NT2/D1 (cell line): ENCODE data around the gene RTTN.
"Not testable (repeated sequence)": the region's sequence is repeated elsewhere in the genome, so short reads cannot be mapped to it uniquely, and the experiment has no call there.

Experiments
- DNase-seq: peaks from one replicate; pipeline ENCODE4 v3.0.0-alpha.2; 2011; ENCODE audit warnings: low read depth, low spot score
- H3K27me3 ChIP-seq: 2 replicates; pipeline ENCODE4 v1.6.0; 2011; ENCODE audit warnings: mild to moderate bottlenecking; ENCODE audit not compliant: insufficient read length, insufficient read depth
- H3K36me3 ChIP-seq: 2 replicates; pipeline ENCODE4 v1.6.1; 2011; ENCODE audit warnings: mild to moderate bottlenecking, low read length, mixed read lengths; ENCODE audit not compliant: insufficient read depth, insufficient read length
- H3K4me1 ChIP-seq: 2 replicates; pipeline ENCODE4 v1.5.1; 2011; ENCODE audit not compliant: insufficient read depth, insufficient read length
- H3K4me3 ChIP-seq: 2 replicates; pipeline ENCODE4 v1.5.1; 2011; ENCODE audit warnings: low read depth; ENCODE audit not compliant: insufficient read length
- H3K9ac ChIP-seq: 2 replicates; pipeline ENCODE4 v1.6.0; 2011; ENCODE audit warnings: low read depth; ENCODE audit not compliant: insufficient read length
- H3K9me3 ChIP-seq: 2 replicates; pipeline ENCODE4 v1.5.1; 2011; ENCODE audit warnings: mild to moderate bottlenecking, low read length; ENCODE audit not compliant: insufficient read depth
- SUZ12 ChIP-seq: IDR thresholded peaks from 2 replicates; pipeline ENCODE4 v1.6.1; 2011; ENCODE audit not compliant: insufficient read length, insufficient read depth; ENCODE audit errors: extremely low read depth
- YY1 ChIP-seq: IDR thresholded peaks from 2 replicates; pipeline ENCODE4 v1.6.1; 2011; ENCODE audit not compliant: insufficient read length, insufficient read depth
- ZNF274 ChIP-seq: IDR thresholded peaks from 2 replicates; pipeline ENCODE4 v1.6.1; 2011; ENCODE audit warnings: mild to moderate bottlenecking, low read depth, low read length

RTTN gene, protein sequence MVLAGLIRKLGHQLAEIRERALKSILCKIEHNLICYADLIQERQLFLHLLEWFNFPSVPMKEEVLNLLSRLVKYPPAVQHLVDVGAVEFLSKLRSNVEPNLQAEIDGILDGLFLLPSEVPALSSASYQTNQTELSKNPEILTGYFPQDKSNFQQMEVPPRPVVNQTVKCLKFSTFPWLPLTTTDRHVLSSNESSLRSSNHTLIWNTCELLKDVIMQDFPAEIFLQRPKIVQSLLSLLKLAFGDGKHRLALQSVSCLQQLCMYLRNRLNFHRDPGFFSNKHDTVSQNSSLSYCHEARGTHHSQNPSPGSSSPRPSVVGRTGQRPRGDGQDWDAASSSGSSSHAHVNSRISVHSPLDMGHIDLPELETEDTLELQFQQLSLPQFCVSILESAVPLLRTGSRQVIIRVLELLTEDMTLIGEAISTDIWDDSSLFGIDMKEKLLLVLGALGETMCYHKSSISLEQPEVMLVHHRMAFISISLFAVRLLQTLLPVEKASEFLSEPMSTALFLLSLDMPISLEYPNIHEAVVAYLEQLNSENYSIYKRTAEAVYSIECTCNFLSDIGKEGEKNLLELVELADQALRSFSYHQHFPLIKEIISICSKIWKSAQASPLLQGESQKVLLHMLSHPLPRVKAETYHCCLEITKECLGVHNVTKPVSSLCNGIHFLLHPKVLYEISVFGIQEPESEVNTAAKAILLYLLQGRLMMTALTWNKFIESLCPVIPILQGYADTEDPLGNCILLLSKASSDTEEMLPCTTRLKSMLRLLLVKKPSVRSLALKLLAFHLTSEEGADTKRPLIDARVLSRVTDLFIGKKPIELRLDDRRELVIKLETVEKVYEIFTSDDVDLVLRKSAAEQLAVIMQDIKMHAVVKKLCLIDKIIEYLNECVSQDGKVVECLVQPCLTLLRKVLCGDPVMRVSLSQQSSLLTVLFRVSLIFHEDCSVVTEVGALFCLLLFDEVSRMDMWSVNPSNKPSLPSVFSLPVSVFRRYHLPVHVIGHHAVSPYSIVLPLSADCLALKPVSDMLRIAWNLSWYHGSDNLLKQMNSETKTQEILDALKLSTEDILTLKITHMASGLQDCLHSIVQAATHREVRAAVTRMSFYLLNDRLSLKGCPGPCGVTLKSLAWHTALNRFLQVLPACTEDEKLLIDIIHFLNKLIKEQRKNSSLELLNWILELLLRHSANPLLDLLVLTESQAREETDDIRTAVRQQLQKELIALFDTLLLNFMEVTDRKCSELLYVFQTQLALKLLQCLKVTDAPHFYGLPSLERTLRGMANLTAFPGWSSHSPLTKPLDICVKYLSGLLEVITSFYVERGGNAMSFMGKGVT (N-terminal part only)

DNA sequence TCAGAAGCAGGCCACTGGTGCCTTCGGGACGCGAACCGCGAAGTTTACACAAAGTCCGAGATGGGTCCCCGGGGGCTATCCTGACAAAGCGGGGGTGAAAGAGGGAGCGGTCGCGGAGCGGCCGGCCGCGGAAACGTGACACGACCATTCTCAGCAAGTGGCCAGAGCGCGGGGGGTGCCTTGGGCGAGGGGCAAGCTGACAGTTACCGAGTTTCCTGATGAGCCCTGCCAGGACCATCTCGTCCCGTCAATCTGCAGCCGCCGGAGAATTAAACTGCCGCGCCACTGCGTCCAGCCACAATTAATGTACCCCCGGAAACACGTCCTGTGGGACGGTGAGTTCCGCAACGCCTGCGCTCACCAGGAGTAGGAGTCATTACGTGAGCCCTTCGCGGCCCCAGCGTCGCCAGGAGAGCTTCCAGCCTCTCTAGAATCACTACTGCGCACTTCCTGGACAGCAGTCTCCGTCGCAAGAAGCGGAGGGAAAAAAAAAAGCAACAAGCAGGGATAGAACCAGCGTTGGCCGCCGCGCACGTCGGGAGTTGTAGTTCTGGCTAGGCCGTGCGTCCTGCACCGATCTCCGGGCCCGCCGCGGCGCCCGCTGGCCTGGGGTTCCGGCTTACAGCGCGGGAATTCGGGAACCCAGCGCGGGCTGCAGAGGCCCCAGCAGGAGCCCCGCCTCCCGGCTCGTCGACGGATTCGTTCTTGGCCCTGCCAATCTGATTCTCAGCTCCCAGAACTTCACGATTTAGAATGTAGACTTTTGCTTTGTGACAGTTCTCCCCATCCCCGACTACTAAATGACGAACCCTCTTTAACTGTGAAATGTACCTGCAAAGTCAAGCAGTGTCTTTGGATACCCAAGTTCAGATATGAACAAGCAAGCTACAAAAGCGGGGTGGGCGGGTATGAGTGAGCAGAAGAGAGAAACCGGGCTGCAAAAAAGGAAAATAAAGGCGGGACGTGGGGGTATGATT is at the start of gene RTTN:
Gene RTTN, minus strand, starts transcription at position 267 of the 977 bp plus-strand sequence. Its CDS starts 29 bp downstream, at position 238.
- H3K27me3 ChIP-seq = no peaks in the 10 kb centered on the region
- peak; percentile 84 for DNase-seq
- H3K9me3 ChIP-seq = no peaks in the 10 kb centered on the region
- H3K36me3 ChIP-seq = peaks cover 21% of the 10 kb centered on the region
- TF ChIP-seq ZNF274 (no peak), SUZ12 (no peak)
- H3K4me1 ChIP-seq = no peaks in the 10 kb centered on the region
- peak within 1 kb of the TSS; percentile 89 for H3K4me3 ChIP-seq
- H3K9ac ChIP-seq = peak within 1 kb of the TSS; percentile 92

DNA sequence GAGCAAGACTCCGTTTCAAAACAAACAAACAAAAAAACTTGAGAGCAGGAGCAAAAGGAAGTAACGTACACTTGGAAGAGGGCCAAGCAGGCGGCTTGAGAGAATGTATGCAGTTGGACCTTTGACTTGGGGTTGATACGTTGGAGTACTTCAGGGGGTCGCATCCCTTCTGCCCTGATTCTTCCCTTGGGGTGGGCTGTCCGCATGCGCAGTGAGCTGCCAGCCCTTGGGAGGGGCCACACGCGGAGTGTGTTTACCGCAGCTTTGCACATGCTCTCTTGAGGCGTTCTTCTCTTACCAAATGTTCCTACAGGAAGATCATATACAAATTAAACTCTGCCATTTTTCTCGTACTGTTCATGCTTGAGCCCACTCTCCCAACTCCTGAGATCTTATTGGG is 45.3 kb upstream of the RTTN start:
- no peaks in the 10 kb centered on the region for H3K27me3 ChIP-seq
- no peak overlapping the region for H3K4me3 ChIP-seq
- TF ChIP-seq SUZ12 (no peak), YY1 (no peak), ZNF274 (no peak)

DNA sequence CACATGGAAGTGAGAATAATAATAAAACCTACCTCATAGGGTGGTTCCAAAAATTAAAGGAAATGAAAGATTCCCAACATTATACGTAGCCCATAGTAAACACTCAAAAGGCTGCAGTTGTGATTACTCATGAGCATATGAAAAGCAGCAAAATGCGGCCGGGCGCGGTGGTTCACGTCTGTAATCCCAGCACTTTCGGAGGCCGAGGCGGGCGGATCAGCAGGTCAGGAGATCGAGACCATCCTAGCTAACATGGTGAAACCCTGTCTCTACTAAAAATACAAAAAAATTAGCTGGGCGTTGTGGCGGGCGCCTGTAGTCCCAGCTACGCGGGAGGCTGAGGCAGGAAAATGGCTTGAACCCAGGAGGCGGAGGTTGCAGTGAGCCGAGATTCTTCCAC is 44.4 kb upstream of the RTTN start:
- H3K36me3 ChIP-seq, DNase-seq, H3K4me1 ChIP-seq, H3K27me3 ChIP-seq, H3K9me3 ChIP-seq, H3K4me3 ChIP-seq, H3K9ac ChIP-seq: not testable (repeated sequence)

More for the DNA sequence above, 45.3 kb upstream of the RTTN start:
- H3K9me3 ChIP-seq = no peaks in the 10 kb centered on the region
- no peak for DNase-seq
- no peaks in the 10 kb centered on the region for H3K4me1 ChIP-seq
- H3K36me3 ChIP-seq = no peaks in the 10 kb centered on the region
- H3K9ac ChIP-seq = no peak overlapping the region

DNA sequence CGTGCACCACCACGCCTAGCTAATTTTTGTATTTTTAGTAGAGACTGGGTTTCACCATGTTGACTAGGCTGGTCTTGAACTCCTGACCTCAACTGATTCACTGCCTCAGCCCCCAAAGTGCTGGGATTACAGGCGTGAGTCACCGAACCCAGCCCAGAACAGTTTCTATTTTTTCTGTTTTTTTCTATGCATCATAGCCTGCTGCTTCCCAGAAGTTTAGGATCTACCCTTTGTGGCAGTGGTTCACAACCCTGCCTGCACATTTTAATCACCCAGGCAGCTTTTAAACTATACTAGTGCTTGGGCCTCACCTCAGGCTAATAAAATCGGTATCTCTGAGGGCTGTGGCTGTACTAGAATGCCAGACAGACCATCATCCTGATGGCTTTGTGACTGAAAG is 43.6 kb upstream of the RTTN start:
- Histone ChIP-seq H3K9ac (no peak overlapping the region), H3K36me3 (no peaks in the 10 kb centered on the region), H3K4me1 (no peaks in the 10 kb centered on the region), H3K9me3 (no peaks in the 10 kb centered on the region), H3K4me3 (no peak overlapping the region), H3K27me3 (no peaks in the 10 kb centered on the region)
- no peak for TF ChIP-seq YY1
- DNase-seq = no peak

DNA sequence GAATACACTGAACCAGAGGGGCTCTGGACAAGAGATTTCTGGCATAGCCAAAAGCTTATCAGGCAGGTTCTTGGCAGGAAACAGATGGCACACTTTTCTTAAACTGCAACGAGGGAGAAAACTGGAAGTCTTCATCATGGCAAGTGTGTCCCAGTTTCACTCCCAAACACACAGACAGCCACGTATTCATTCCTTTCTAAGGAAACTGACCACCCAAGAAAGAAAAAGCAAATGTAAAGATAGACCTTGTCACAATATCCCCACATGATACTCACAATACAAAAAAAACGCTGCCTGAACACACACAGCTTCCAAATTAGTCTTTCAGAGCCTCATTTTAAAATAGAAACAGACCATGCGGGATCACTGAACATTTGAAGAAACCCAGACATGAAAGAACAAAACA is 40.6 kb upstream of the RTTN start:
- Histone ChIP-seq H3K36me3 (no peaks in the 10 kb centered on the region), H3K4me1 (no peaks in the 10 kb centered on the region), H3K27me3 (no peaks in the 10 kb centered on the region), H3K4me3 (no peak overlapping the region), H3K9ac (no peak overlapping the region), H3K9me3 (no peaks in the 10 kb centered on the region)
- DNase-seq = no peak
- TF ChIP-seq YY1 = no peak
- no peak for TF ChIP-seq ZNF274
- no peak for TF ChIP-seq SUZ12

DNA sequence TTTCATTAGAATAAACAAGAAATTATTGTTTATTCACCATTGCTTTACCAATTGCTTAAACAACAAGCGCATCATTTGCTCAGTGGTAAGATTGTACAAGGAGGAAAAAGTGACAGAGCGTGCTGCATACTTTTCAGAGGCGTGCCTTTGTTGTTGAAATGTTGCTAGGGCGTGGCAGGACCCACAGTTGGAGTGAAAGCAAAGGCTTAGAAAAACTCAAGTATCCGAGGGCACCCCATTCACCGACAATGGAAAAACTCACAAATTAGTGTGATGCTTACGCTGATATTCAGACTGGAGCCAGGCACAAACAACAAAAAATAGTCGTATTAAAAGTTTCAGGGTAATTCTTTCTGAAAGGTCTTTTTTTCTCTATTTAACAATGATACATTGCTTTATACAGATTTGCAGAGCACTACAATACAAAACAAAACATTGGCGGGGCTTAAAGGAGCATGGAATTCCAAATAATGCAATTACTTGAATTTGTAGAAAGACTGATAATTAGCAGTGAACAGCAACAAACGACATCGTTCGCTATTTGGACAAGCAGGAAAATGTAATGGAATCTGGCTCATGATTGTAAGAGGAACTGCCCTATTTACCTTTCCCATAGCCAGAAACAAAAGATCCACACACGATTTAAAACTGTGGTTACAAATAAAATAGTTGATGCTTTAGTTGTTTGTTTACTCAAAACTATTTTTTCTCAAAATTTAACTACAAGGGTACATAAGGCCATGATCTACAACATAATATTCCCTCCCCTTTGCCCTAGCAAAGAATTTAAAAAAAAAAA is 37.8 kb upstream of the RTTN start:
- H3K9me3 ChIP-seq = no peaks in the 10 kb centered on the region
- no peak for TF ChIP-seq ZNF274
- TF ChIP-seq SUZ12 = no peak
- no peak for TF ChIP-seq YY1
- no peak for DNase-seq
- no peaks in the 10 kb centered on the region for H3K4me1 ChIP-seq
- no peaks in the 10 kb centered on the region for H3K27me3 ChIP-seq
- H3K36me3 ChIP-seq = no peaks in the 10 kb centered on the region
- no peak overlapping the region for H3K9ac ChIP-seq
- no peak overlapping the region for H3K4me3 ChIP-seq

DNA sequence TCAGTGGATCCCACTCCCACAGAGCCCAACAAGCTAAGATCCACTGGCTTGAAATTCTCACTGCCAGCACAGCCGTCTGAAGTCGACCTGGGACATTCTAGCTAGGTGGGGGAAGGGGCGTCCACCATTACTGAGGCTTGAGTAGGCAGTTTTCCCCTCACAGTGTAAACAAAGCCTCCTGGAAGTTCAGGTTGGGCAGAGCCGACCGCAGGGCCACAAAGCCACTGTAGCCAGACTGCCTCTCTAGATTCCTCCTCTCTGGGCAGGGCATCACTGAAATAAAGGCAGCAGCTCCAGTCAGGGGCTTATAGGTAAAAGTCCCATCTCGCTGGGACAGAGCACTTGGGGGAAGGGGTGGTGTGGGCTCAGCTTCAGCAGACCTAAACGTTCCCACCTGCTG is 31.4 kb upstream of the RTTN start:
- H3K9me3 ChIP-seq, H3K4me3 ChIP-seq, H3K36me3 ChIP-seq, H3K9ac ChIP-seq, DNase-seq, H3K27me3 ChIP-seq, H3K4me1 ChIP-seq: not testable (repeated sequence)
